ENCODE data around the gene ANKRD31.

DNA sequence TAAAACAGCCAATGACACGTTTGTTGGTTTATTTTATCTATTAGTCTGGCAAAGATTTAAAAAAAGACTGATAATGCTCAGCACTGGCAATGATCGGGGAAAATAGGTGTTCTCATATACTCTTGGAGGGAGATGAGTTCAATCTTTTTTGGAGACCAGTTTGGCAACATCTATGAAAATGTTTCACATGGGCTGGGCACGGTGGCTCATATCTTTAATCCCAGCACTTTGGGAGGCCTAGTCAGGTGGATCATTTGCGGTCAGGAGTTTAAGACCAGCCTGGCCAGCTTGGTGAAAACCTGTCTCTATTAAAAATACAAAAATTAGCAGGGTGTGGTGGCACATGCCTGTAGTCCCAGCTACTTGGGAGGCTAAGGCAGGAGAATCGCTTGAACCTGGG lies 6.8 kb upstream of the ANKRD31 start:
- TF ChIP-seq, protein P1, sequence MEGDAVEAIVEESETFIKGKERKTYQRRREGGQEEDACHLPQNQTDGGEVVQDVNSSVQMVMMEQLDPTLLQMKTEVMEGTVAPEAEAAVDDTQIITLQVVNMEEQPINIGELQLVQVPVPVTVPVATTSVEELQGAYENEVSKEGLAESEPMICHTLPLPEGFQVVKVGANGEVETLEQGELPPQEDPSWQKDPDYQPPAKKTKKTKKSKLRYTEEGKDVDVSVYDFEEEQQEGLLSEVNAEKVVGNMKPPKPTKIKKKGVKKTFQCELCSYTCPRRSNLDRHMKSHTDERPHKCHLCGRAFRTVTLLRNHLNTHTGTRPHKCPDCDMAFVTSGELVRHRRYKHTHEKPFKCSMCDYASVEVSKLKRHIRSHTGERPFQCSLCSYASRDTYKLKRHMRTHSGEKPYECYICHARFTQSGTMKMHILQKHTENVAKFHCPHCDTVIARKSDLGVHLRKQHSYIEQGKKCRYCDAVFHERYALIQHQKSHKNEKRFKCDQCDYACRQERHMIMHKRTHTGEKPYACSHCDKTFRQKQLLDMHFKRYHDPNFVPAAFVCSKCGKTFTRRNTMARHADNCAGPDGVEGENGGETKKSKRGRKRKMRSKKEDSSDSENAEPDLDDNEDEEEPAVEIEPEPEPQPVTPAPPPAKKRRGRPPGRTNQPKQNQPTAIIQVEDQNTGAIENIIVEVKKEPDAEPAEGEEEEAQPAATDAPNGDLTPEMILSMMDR (IDR thresholded peaks at IDR 0.05): no peak
- TF ChIP-seq POLR2A (IDR thresholded peaks at IDR 0.05): no peak

Measured in adrenal gland (tissue), 5 donors.